Epidermal melanocyte (primary cell): ENCODE measurements around the gene PPP1R12B.
"Not testable (repeated sequence)": the region's sequence is repeated elsewhere in the genome, so short reads cannot be mapped to it uniquely, and the experiment has no call there.

ENCODE experiments used
- DNase-seq: peaks from one replicate; pipeline ENCODE4 v3.0.0; 2011; ENCODE audit warnings: low spot score; ENCODE audit not compliant: insufficient read length

Gene PPP1R12B

GRCh38 chr1:202349206-202349928 lies 868 bp downstream of the PPP1R12B start:
- no peak for DNase-seq

- DNase-seq = no peak
Measured at GRCh38 chr1:202351725-202352124, 3.2 kb downstream of the PPP1R12B start.

GRCh38 chr1:202352583-202353197 lies 4.2 kb downstream of the PPP1R12B start:
- DNase-seq = not testable (repeated sequence)

- DNase-seq = no peak
Measured at GRCh38 chr1:202355944-202356553, 7.5 kb downstream of the PPP1R12B start.

- DNase-seq = no peak
Measured at GRCh38 chr1:202357506-202357905, 9.0 kb downstream of the PPP1R12B start.

GRCh38 chr1:202361224-202361623 lies 12.7 kb downstream of the PPP1R12B start:
- DNase-seq = no peak

GRCh38 chr1:202361701-202362100 lies 13.2 kb downstream of the PPP1R12B start:
- no peak for DNase-seq

GRCh38 chr1:202362212-202362611 lies 13.7 kb downstream of the PPP1R12B start:
- no peak for DNase-seq

GRCh38 chr1:202365092-202365815 lies 16.8 kb downstream of the PPP1R12B start:
- DNase-seq = peak; percentile 23

- DNase-seq = peak; percentile 51
Measured at GRCh38 chr1:202367271-202367670, 18.8 kb downstream of the PPP1R12B start.

- DNase-seq = not testable (repeated sequence)
Measured at GRCh38 chr1:202370906-202371305, 22.4 kb downstream of the PPP1R12B start.

GRCh38 chr1:202374099-202374498 lies 25.6 kb downstream of the PPP1R12B start:
- DNase-seq = no peak

GRCh38 chr1:202375175-202375574 lies 26.7 kb downstream of the PPP1R12B start:
- not testable (repeated sequence) for DNase-seq

GRCh38 chr1:202376247-202376646 lies 27.7 kb downstream of the PPP1R12B start:
- DNase-seq = no peak

GRCh38 chr1:202379884-202380529 lies 31.5 kb downstream of the PPP1R12B start:
- not testable (repeated sequence) for DNase-seq

GRCh38 chr1:202380535-202380934 lies 32.0 kb downstream of the PPP1R12B start:
- DNase-seq = not testable (repeated sequence)

- DNase-seq = not testable (repeated sequence)
Measured at GRCh38 chr1:202381867-202382266, 33.4 kb downstream of the PPP1R12B start.

GRCh38 chr1:202395831-202396230 lies 47.3 kb downstream of the PPP1R12B start:
- not testable (repeated sequence) for DNase-seq

- no peak for DNase-seq
Measured at GRCh38 chr1:202397256-202397655, 48.8 kb downstream of the PPP1R12B start.

- DNase-seq = not testable (repeated sequence)
Measured at GRCh38 chr1:202398439-202398838, 49.9 kb downstream of the PPP1R12B start.

GRCh38 chr1:202401771-202402170 lies 53.3 kb downstream of the PPP1R12B start:
- not testable (repeated sequence) for DNase-seq
